K562 (cell line): ENCODE data around the gene CTSF. TPM values are rescaled to one million over a fixed set of nuclear protein-coding genes. Genes with fewer than 3 reads are reported as not detected.

ENCODE experiments used
- CTBP1 ChIP-seq: fragments of 450-650 bp; IDR thresholded peaks from 2 replicates; pipeline ENCODE4 v1.6.1; 2016; ENCODE audit warnings: borderline replicate concordance
- HMGXB4 ChIP-seq: sonication (generic); formaldehyde crosslinking; IDR thresholded peaks from 2 replicates; pipeline ENCODE4 v1.8.1; 2023; ENCODE audit warnings: mild to moderate bottlenecking, missing genetic modification reagents
- ID3 ChIP-seq, 2 experiments: fragments of 250-450 bp in 1 of 2; fragments of 450-650 bp in 1 of 2; sonication (Bioruptor Pico) in 1 of 2; IDR thresholded peaks; 2 replicates each; pipeline versions ENCODE4 v1.6.1 to v1.8.0; 2016 to 2021; ENCODE audit warnings: mild to moderate bottlenecking in 2 of 2, moderate library complexity in 2 of 2, missing compliant biosample characterization in 1 of 2, missing genetic modification characterization in 1 of 2
- ILF3 ChIP-seq: fragments of 450-650 bp; IDR thresholded peaks from 2 replicates; pipeline ENCODE4 v1.6.1; 2018; ENCODE audit warnings: antibody characterized with exemption, mild to moderate bottlenecking, moderate library complexity, borderline replicate concordance
- MYBL2 ChIP-seq, 2 experiments: fragments of 450-650 bp in 1 of 2; sonication (generic) in 1 of 2; formaldehyde crosslinking in 1 of 2; IDR thresholded peaks; 2 replicates each; pipeline versions ENCODE4 v1.6.1 to v1.8.1; 2017 to 2022; ENCODE audit warnings: borderline replicate concordance in 1 of 2, inconsistent platforms in 1 of 2, low read depth in 1 of 2, mild to moderate bottlenecking in 1 of 2, missing genetic modification reagents in 1 of 2, moderate library complexity in 1 of 2
- NBN ChIP-seq: fragments of 450-650 bp; IDR thresholded peaks from 2 replicates; pipeline ENCODE4 v1.6.1; 2016; ENCODE audit warnings: low read depth, mild to moderate bottlenecking
- NFRKB ChIP-seq: fragments of 450-650 bp; IDR thresholded peaks from 2 replicates; pipeline ENCODE4 v1.6.1; 2016; ENCODE audit warnings: low read depth
- PTRF ChIP-seq: fragments of 450-650 bp; IDR thresholded peaks from 2 replicates; pipeline ENCODE4 v1.6.1; 2016; ENCODE audit warnings: mild to moderate bottlenecking, missing genetic modification characterization, missing compliant biosample characterization
- SMARCE1 ChIP-seq: fragments of 450-650 bp; IDR thresholded peaks from 2 replicates; pipeline ENCODE4 v1.7.1; 2016; ENCODE audit warnings: mild to moderate bottlenecking
- TBL1XR1 ChIP-seq, 2 experiments: IDR thresholded peaks; 2 replicates each; pipeline ENCODE4 v1.6.1; 2012; ENCODE audit warnings: improper control_type of control experiment in 2 of 2, low read length in 2 of 2, mild to moderate bottlenecking in 1 of 2
- UBTF ChIP-seq, 2 experiments: IDR thresholded peaks; 2 replicates each; pipeline ENCODE4 v1.6.1; 2012; ENCODE audit warnings: improper control_type of control experiment in 2 of 2, low read depth in 2 of 2, low read length in 2 of 2, borderline replicate concordance in 1 of 2
- ZBTB17 ChIP-seq: fragments of 450-650 bp; formaldehyde crosslinking; IDR thresholded peaks from 2 replicates; pipeline ENCODE4 v1.4.0; 2020; ENCODE audit warnings: mild to moderate bottlenecking
- ZBTB43 ChIP-seq: sonication (generic); formaldehyde crosslinking; IDR thresholded peaks from 2 replicates; pipeline ENCODE4 v1.8.0; 2023; ENCODE audit warnings: mild to moderate bottlenecking, missing genetic modification reagents
- ZFX ChIP-seq: sonication (generic); formaldehyde crosslinking; IDR thresholded peaks from 2 replicates; pipeline ENCODE4 v1.8.0; 2022; ENCODE audit warnings: mild to moderate bottlenecking, missing genetic modification reagents, moderate library complexity
- ZNF197 ChIP-seq: fragments of 200-800 bp; sonication (Bioruptor generic); IDR thresholded peaks from 2 replicates; pipeline ENCODE4 v1.6.1; 2016; ENCODE audit warnings: low read depth, missing genetic modification characterization, missing compliant biosample characterization
- ZNF449 ChIP-seq: fragments of 250-450 bp; sonication (Bioruptor Pico); IDR thresholded peaks from 2 replicates; pipeline ENCODE4 v1.8.0; 2022; ENCODE audit warnings: moderate library complexity, mild to moderate bottlenecking, inconsistent platforms
- ZNF561 ChIP-seq: fragments of 450-650 bp; formaldehyde crosslinking; conservative IDR thresholded peaks from 2 replicates; pipeline ENCODE4 v1.4.0; 2020; ENCODE audit warnings: mild to moderate bottlenecking, moderate library complexity
- ZNF764 ChIP-seq: fragments of 250-450 bp; sonication (Bioruptor Pico); IDR thresholded peaks from 2 replicates; pipeline ENCODE4 v1.4.0; 2020; ENCODE audit warnings: low read depth, mild to moderate bottlenecking, moderate library complexity
- polyA plus RNA-seq, 8 experiments: library from polyadenylated mRNA; depleted of rRNA in 4 of 8; stranded (reverse) in 5 of 8; unstranded in 3 of 8; fragments of >200 nt; fragmentation: Nextera tagmentation in 2 of 8; fragmentation: Illumina TruSeq in 1 of 8; extraction: Ambion mirVana in 2 of 8; extraction: Trizol in 1 of 8; gene quantifications; 2 replicates each; pipeline versions ENCODE4 v1.2.1 to v1.2.3, GENCODE V29; 2011 to 2014; ENCODE audit warnings: inconsistent platforms in 1 of 8, missing spikeins in 1 of 8
- total RNA-seq, 7 experiments: library from RNA; depleted of rRNA in 6 of 7; stranded (reverse); fragments of >200 nt in 6 of 7; fragmentation: Illumina TruSeq in 2 of 7; extraction: Trizol in 2 of 7; gene quantifications; 2 replicates each; pipeline versions ENCODE4 v1.2.1 to v1.2.3, GENCODE V29; 2011 to 2021; ENCODE audit warnings: low replicate concordance in 1 of 7

The CTSF gene
- total and polyA plus RNA-seq, 9 of the 15 experiments (the other 6 are each of a cell fraction or from before 2014, with no cell fraction given): 0.41 to 10.5 (median 3.8) TPM

GRCh38 chr11:66592457-66593302 lies 24.3 kb upstream of the CTSF start, which contains the start of the genes CCDC87 and CCS (continued):
- TF ChIP-seq MYBL2 (IDR thresholded peaks at IDR 0.05; ENCODE audit: low read depth) (no peak), MYBL2 (CRISPR knock-in tag; IDR thresholded peaks at IDR 0.05; ENCODE audit: borderline replicate concordance) (no peak), ZBTB43 (no peak), ILF3 (no peak), UBTF (IDR thresholded peaks at IDR 0.05; ENCODE audit: borderline replicate concordance in 1 of 2, low read depth in 2 of 2, low read length in 2 of 2) (0 out of 4 replicates have a peak, but pooled peaks of 1 of the 2 experiments have one; percentile 20), ZBTB17 (CRISPR knock-in tag) (peak; percentile 79), TBL1XR1 (IDR thresholded peaks at IDR 0.05; ENCODE audit: low read length in 2 of 2) (peak in 1 of 2 experiments; percentile 10; a peak in 1 of 4 replicates), ZNF764 (CRISPR knock-in tag) (no peak), ZNF197 (no peak), ZNF561 (CRISPR knock-in tag) (no peak), PTRF (no peak), ZNF449 (CRISPR knock-in tag) (no peak), CTBP1 (peak; percentile 90), ID3 (CRISPR knock-in tag; IDR thresholded peaks at IDR 0.05) (no peak), ID3 (tag; IDR thresholded peaks at IDR 0.05) (0 out of 2 replicates have a peak, but pooled peaks have one; percentile 18), ZFX (CRISPR knock-in tag) (peak; percentile 90), HMGXB4 (CRISPR knock-in tag) (0 out of 2 replicates have a peak, but pooled peaks have one; percentile 77), NFRKB (no peak), SMARCE1 (no peak), NBN (peak; percentile 25; the same call in 1 of the 2 replicates)
